A549 (cell line): ENCODE measurements around the gene KDM6B.

Source experiments
- CTCF ChIP-seq: fragments of >200 bp; sonication (Bioruptor Twin); formaldehyde crosslinking; IDR thresholded peaks from 3 replicates; pipeline ENCODE4 v1.5.1; 2016
- EHMT2 ChIP-seq: fragments of 200-600 bp; sonication (generic); IDR thresholded peaks from 2 replicates; pipeline ENCODE4 v1.6.1; 2016; ENCODE audit warnings: antibody characterized with exemption, low read depth, mild to moderate bottlenecking, moderate library complexity
- MAX ChIP-seq: IDR thresholded peaks from 2 replicates; pipeline ENCODE4 v1.6.1; 2012
- MAZ ChIP-seq: fragments of 150-350 bp; IDR thresholded peaks from 2 replicates; pipeline ENCODE4 v1.6.1; 2014; ENCODE audit warnings: antibody characterized with exemption, low read depth, low read length, borderline replicate concordance
- RFX5 ChIP-seq: fragments of 450-650 bp; IDR thresholded peaks from 2 replicates; pipeline ENCODE4 v1.7.1; 2014; ENCODE audit warnings: antibody characterized with exemption, mild to moderate bottlenecking, moderate library complexity
- USF2 ChIP-seq: fragments of 450-650 bp; IDR thresholded peaks from 2 replicates; pipeline ENCODE4 v1.6.1; 2014; ENCODE audit warnings: antibody characterized with exemption
- ZFP36 ChIP-seq: fragments of 450-650 bp; IDR thresholded peaks from 2 replicates; pipeline ENCODE4 v1.6.1; 2014; ENCODE audit warnings: borderline replicate concordance; ENCODE audit not compliant: partially characterized antibody

- TF ChIP-seq MAX (no peak), CTCF (no peak), USF2 (no peak), ZFP36 (no peak), MAZ (no peak), EHMT2 (no peak), RFX5 (no peak)
Measured at GRCh38 chr17:7839190-7839875, 5.3 kb downstream of the KDM6B start.
